ENCODE results near the gene BPGM. TPM values are rescaled to one million over a fixed set of nuclear protein-coding genes. Genes with fewer than 3 reads are reported as not detected.

Gene BPGM
- total RNA-seq, 4 donors from 2014 or later = 11.9 to 23.9 (median 15.7) TPM

- DNase-seq = no peak
- Histone ChIP-seq H3K27me3 (no peaks in the 10 kb centered on the region), H3K36me3 (no peaks in the 10 kb centered on the region), H3K9me3 (no peaks in the 10 kb centered on the region), H3K27ac (peak overlapping the region in 1 of 3 donors; percentile 18), H3K4me1 (peaks cover 0 to 4% of the 10 kb centered on the region in 2 donors), H3K4me3 (replicated peaks in 1 of 3) (no peak overlapping the region)
- 37 to 47% methylated on average over 5 of the region's 5 CpGs for WGBS, 2 donors
- TF ChIP-seq CTCF (IDR thresholded peaks at IDR 0.05) = no peak
- TF ChIP-seq POLR2A (IDR thresholded peaks at IDR 0.05) = no peak
- intact Hi-C loops (cut with DNase I) = no loop called here
These were observed 73.7 kb downstream of the BPGM start for GRCh38 chr7:134720091-134720935.

GRCh38 chr7:134721171-134721570 is 74.5 kb downstream of the BPGM start:
- no peaks in the 10 kb centered on the region for H3K9me3 ChIP-seq
- TF ChIP-seq POLR2A (IDR thresholded peaks at IDR 0.05) (no peak), CTCF (IDR thresholded peaks at IDR 0.05) (no peak)
- WGBS, 2 donors = 88 to 89% methylated on average over 2 of the region's 2 CpGs
- H3K27ac ChIP-seq = peak overlapping the region in 2 of 3 donors; percentile 11 to 31
- H3K36me3 ChIP-seq = no peaks in the 10 kb centered on the region
- H3K27me3 ChIP-seq = no peaks in the 10 kb centered on the region
- intact Hi-C loops (cut with DNase I) = no loop called here
- H3K4me1 ChIP-seq = peaks cover 0 to 4% of the 10 kb centered on the region in 2 donors
- no peak overlapping the region for H3K4me3 ChIP-seq (replicated peaks in 1 of 3)
- DNase-seq = no peak

- 79 to 90% methylated on average over 4 of the region's 4 CpGs for WGBS, 2 donors
- TF ChIP-seq CTCF (IDR thresholded peaks at IDR 0.05) = no peak
- TF ChIP-seq POLR2A (IDR thresholded peaks at IDR 0.05) = no peak
- DNase-seq = no peak
- no peak overlapping the region for H3K27ac ChIP-seq
- no peaks in the 10 kb centered on the region for H3K9me3 ChIP-seq
- H3K36me3 ChIP-seq = no peaks in the 10 kb centered on the region
- intact Hi-C loops (cut with DNase I) = no loop called here
- H3K27me3 ChIP-seq = no peaks in the 10 kb centered on the region
- H3K4me1 ChIP-seq = peaks cover 0 to 4% of the 10 kb centered on the region in 2 donors
- no peak overlapping the region for H3K4me3 ChIP-seq (replicated peaks in 1 of 3)
These were observed 76.2 kb downstream of the BPGM start for GRCh38 chr7:134722786-134723322.

GRCh38 chr7:134723892-134724291 is 77.2 kb downstream of the BPGM start:
- Histone ChIP-seq H3K27me3 (no peaks in the 10 kb centered on the region), H3K4me1 (peaks cover 0 to 4% of the 10 kb centered on the region in 2 donors), H3K4me3 (replicated peaks in 1 of 3) (no peak overlapping the region), H3K9me3 (no peaks in the 10 kb centered on the region), H3K27ac (no peak overlapping the region), H3K36me3 (no peaks in the 10 kb centered on the region)
- TF ChIP-seq CTCF (IDR thresholded peaks at IDR 0.05) (no peak), POLR2A (IDR thresholded peaks at IDR 0.05) (no peak)
- 74 to 77% methylated on average over 5 of the region's 5 CpGs for WGBS, 2 donors
- no peak for DNase-seq
- intact Hi-C loops (cut with DNase I) = no loop called here

- no peak overlapping the region for H3K27ac ChIP-seq
- intact Hi-C loops (cut with DNase I) = no loop called here
- 35 to 46% methylated on average over 2 of the region's 2 CpGs for WGBS, 2 donors
- TF ChIP-seq POLR2A (IDR thresholded peaks at IDR 0.05) (no peak), CTCF (IDR thresholded peaks at IDR 0.05) (peak in 3 of 6 experiments; percentile 12 to 25 (median 16))
- no peak overlapping the region for H3K4me3 ChIP-seq (replicated peaks in 1 of 3)
- no peaks in the 10 kb centered on the region for H3K9me3 ChIP-seq
- H3K4me1 ChIP-seq = peaks cover under 1 to 7% of the 10 kb centered on the region in 2 donors
- DNase-seq = no peak
- H3K27me3 ChIP-seq = no peaks in the 10 kb centered on the region
- no peaks in the 10 kb centered on the region for H3K36me3 ChIP-seq
These were observed 78.0 kb downstream of the BPGM start for GRCh38 chr7:134724606-134725005.

Measured in thyroid gland (tissue), 4 donors.